GM18868 (cell line): ENCODE results near the gene SH3PXD2B.

Experiments
- ATAC-seq: cut with Tn5 transposase; IDR thresholded peaks from one replicate; pipeline ENCODE4 v1.9.1; 2021; ENCODE audit warnings: mild to moderate bottlenecking, moderate library complexity; ENCODE audit not compliant: unreplicated experiment

The SH3PXD2B gene

DNA sequence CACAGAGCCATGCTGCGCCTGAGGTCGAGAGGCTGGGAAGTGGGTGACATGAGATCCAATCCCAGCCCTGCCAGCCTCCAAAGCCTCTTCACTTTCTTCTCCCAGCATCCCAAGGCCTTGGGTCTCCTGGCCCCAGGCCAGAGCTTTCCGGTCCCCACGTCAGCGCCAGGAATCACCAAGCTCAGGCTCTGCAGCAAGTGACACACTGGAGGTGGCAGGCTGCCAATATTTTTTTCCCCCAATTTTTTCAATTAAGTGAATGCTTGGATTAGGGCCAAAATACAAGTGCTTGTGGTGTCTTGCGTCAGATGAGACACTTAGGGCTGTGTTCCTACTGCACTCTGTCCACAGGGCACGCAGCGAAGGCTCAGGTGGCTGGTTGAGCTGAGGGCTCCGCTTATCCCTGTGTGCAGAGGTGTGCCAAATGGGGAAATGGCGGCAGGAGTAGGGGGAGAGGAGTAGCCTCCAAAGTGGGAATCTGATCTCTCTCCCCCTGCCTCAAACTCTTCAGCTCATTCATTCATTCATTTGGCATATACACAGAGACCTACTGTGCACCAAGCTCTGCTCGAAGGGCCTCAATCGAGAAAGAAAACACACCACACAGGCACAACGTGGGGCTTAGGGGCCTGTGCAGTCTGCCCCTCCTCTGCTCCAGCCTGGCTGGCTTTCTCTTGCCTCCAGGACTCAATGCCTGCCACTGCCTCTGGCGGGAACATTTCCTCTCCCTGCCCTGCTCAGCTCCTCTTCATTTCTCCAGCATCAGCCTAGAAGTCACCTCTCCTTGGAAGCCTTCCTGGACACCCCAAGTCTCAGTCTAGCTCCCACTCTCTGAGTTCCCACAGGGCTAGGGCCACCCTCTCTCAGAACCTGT lies 16.6 kb downstream of the SH3PXD2B start:
- ATAC-seq: no peak

DNA sequence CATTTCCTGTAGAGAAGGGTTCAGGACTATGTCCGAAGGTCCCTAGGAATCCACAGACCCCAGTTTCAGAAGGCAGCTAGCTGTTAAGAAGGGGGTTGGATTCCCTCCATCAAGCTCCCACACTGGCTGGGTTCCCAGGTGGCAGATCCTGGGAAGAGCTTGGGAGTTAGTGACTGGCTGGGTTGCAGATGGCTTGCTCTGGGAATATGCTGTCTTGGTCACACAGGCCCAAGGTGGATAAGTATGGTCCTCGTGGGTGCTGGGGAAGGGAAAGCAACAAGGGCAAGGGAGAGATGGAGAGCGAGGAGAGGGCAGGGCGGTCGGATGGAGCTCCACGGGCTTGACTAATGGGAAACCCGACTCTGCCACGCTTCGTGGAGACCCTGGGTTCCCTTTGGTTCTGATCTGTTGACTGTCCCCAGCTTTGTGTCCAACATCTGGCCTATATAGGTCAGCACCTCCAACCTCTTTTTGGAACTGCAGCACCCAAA lies 17.4 kb downstream of the SH3PXD2B start:
- no peak for ATAC-seq

DNA sequence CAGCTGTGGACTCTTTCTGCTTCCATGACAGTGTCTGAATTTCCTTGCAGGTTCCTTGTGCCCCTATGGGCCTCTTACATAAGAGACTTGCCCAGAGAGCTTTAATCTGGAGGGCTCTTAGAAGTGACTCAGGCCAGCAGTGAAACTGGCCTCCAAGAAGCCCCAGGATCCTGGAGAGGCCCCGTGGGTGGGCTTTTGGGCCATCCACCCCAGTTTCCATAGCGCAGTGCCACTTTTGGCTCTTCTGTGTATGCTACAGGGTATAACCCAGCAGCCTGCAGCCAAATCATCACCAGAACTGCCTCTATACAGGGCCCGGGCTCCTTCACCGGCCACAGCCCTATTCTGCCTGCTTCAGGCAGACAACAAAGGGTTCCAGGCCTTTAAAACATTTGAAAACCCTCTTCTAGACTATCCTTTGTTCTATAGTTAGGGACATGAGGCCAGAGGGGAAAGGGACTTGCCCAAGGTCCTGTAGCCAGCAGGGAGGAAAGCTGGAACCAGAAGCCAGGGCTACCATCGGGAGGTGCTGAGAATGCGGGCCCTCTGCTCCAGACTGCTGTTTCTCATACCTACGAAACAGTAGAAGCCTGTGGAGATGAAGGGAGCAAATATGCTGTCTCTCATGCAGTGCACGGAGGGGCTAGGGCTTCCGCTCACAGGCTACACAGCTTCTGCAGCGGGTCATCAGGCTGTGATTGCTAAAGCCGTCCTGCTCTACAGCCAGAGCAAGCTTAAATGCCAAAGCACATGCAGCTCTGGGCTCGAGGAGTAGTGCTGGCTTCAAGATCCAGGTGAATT lies 18.0 kb downstream of the SH3PXD2B start:
- no peak for ATAC-seq

DNA sequence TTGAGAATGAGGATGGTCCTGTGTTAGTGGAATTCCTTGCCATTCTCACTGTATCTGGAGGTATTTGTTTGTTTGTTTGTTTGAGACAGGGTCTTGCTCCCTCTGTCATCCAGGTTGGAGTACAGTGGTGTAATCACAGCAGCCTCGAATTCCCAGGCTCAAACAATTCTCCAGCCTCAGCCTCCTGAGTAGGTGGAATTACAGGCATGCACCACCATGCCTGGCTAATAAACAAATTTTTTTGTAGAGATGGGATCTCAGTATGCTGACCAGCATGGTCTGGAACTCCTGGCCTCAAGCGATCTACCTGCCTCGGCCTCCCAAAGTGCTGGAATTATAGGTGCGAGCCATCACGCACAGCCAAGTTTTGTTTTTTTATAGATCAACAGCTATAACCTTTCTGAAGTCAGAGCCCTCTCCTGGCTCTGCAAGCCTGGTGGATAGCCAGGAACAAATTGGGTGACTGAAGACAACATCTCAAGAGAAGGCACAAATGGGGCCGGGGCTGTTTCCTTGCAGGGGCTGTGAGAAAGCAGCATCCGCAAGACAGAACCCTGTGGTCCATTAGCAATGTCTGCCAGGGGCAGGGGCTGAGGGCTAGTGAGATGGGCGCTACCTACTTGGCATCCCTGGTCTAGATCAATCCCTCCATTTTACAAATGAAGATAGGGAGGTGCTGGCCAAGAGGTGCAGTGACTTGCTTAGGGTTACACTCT lies 18.8 kb downstream of the SH3PXD2B start:
- no peak for ATAC-seq

DNA sequence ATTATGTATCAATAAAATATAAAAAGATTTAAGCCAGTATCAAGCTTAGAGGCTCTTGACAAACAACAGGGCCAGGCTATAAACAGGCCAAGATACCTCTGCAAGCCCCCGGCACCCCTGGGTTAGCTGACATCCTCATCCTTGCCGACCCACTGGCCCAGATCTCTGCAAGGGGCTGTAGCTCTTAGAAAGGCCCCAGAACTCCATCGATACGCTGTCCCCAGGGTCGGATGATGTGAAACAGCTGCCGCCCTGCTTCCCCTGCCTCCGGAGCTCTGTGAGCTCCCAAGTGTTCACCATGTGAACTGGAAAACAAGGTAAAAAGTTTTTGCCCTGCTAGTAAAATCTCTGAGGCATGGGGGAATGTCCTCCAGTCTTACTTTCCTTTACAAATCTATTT lies 20.1 kb downstream of the SH3PXD2B start:
- ATAC-seq: no peak

DNA sequence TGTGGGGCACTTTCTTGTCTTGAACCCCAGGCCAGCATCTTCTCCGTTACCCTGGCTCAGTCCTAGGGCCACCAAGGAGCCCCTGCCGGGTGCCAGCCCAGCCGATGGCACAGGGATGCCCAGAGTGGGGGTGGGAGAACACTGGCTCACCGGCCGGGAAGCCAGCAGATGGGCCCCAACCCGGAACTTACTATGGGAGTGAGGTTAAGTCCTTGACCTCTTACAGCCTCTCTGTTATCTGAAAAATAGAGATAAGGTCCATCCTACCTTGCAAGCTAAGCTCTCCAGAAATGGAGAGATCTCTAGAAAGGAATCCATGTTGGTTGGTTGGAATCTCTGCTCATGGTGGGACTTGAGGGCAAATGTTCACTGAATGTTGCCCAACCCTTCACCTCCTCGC lies 20.8 kb downstream of the SH3PXD2B start:
- ATAC-seq: no peak

DNA sequence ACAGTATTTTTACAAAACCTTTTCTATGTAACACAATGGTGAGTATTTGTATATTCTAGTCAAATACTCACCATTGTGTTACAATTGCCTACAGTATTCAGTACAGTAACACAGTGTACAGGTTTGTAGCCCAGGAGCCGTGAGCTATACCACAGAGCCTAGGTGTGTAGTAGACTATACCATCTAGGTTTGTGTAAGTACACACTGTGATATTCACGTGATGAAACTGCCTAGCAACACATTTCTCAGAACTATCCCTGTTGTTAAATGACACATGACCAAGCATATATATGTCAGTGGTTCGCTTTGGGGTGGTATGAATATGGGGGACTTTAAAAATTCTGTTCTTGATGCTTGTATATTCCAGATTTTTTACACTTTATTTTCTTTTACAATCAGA lies 21.3 kb downstream of the SH3PXD2B start:
- no peak for ATAC-seq

DNA sequence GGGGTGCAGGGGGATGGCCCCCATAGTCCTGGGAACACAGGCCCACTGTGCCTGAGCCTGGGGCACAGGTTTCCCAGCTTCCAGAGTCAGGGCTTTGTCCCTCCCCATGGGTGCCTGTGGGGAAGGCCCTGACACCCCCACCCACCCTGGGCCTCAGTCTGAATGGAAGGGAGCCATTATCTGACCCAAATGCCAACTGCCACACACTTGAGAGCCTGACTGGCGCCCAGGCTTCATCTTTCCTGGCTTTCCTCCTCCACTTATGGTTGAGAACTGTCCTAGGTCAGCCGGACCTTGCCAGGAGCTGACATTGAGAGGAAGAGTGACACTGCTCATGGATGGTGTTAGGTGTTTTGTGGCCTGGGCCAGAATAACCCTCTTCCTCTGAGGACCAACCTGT lies 24.0 kb downstream of the SH3PXD2B start:
- no peak for ATAC-seq

DNA sequence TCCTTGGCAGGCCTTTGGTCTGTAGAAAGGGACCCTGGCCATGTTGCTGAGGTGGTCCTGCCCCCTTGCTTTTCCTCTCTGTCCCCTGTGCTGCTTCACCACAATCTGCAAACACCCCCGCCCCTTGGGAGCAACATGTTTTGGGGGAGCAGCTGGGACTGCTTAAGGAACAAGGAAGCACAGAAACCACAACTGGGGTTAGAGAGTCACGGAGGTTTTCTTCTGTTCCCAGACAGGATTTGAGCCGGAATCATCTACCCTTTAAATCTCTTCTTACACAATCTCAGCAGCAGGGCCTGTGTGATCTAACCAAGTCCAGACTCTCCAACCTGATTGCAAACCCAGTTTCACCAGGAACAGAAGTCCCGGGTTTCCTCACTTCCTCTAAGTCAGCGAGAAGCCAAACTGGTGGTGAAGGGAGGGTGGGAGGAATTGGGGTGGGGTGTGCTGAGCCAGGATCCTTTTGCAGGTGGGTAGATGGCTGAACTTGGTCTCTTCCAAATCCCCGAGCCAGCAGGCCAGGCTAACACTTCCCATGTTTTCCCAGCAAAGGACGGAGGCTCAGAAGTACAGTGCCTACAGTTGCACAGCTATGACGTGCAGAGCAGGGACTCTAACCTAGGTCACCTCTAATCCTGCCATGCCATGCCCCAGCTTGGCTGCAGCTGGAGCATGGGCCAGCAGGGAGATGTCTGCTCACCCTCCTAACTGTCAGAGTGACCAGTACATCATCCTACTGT lies 25.0 kb downstream of the SH3PXD2B start:
- ATAC-seq: no peak

DNA sequence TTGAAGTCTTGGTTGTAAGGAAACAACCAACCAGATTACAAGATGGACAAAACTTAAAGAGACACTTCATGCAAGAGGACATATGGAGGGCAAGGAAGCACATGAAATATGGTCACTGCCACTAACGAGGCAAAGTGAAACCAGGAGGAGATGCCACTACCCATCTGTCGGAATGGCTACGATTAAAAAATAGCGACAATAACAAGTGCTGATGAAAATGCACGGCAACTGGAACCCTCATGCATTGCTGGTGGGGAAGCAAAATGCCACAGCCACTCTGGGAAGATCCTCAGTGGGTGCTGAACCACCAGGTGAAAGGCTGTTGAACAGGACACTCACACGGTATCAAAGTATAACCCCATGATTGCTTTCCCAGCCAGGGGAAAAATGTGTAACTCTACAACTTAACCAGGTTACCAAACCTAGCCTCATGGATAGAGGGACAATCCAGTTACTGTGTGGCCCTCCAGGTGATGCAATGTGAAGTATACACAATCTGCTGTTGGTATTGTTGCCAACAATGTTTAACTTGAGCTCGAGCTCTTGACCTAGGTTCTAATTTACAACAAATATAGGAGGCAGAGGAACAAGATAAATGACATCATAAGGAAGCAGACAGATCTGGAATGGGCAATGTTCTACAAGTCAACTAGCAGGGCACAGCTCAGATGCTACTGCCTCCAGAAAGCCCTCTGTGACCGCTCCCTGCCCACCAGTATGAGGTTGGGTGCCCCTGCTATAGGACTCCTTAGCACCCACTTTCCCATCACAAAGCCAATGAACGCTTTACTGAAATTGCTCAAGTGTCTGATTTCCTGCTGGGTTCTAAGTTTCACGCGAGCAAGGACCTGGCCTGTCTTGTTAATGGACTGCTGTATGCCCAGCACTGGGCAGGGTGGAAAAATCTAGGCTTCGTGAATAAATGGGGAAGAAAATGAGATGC lies 25.8 kb downstream of the SH3PXD2B start:
- no peak for ATAC-seq

DNA sequence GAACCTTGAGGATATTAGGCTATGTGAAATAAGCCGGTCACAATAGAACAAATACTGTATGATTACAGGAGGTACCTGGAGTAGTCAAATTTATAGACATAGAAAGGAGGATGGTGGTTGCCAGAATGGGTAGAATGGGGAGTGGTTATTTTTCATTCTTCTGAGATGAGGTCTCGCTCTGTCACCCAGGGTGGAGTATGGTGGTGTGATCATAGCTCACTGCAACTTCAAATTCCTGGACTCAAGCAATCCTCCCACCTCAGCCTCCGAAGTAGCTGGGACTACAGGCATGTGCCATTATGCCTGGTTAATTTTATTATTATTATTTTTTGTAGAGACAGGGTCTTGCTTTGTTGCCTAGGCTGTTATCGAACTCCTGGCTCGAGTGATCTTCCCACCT lies 27.1 kb downstream of the SH3PXD2B start:
- no peak for ATAC-seq

DNA sequence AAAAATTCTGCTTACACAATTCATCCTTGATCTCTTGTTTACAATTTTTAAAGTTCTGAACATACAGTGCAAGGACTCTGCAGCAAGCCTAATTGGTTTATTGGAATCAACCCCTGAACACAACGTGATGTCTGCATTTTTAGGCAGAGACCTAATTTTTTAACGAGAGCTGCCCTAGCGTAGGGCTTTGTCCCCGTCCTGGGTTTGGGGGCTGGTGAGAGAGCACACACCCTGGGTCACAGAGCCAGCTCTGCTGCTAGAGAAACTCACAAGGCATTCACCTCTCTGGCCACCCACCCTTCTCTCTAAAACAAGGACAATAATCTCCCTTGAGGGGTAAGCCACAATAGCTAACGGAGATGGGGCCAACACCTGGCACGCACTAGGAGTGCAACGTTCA lies 28.2 kb downstream of the SH3PXD2B start:
- no peak for ATAC-seq

DNA sequence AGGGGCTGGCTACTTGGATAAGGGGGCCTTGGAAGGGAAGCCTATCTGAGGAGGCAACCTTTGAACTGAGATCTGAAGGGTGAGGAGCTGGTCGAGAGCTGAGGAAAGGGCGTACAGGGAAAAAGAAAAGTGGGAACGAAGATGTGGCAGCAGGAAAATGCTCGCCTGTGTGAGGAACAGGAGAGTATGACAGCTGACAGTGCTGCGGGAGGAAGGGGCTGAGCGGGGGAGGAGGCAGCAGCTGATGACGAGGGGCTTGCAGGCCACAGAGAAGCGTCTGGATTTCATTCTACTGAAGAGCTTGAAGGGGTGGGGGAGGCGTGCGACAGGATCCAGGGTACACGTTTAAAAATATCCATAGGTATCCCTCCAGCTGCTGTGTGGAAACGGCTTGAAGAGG lies 28.9 kb downstream of the SH3PXD2B start:
- ATAC-seq: no peak

DNA sequence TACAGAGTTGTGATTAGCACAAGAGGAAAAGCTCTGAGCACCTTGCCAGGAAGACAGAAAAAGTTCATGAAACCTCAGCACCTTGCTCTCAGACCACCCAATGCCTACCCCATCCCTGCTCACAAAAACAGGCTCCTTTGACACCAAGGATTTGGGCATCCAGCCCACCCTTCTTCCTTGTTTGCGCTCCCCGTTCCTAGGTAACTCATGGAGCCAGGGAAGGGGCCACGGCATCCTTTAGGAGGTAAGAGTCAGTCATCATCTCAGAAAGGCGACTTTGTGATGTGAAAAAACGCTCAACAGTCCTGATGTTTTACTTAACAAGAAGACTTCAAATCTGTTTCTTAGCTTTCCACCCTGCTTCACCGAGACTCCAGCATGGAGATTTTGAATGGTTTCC lies 29.5 kb downstream of the SH3PXD2B start:
- ATAC-seq: no peak

DNA sequence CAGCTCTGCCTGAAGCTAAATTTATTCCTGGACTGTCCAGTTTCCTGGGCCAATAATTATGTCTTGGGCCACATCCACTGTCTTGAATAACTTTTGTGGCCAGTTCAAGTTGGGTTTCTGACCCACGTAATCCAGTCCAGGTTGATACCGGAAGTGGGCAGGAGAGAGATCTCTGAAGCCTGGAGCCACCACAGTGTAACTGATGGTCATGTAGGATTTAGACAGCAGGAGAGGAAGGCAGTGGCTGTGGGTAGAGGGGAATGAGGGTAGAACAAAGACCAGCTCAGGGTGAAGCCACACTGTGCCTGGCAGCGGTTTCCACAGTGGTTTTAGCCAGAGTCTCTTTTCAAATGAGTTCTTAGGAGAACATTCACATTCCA lies 30.2 kb downstream of the SH3PXD2B start:
- no peak for ATAC-seq

DNA sequence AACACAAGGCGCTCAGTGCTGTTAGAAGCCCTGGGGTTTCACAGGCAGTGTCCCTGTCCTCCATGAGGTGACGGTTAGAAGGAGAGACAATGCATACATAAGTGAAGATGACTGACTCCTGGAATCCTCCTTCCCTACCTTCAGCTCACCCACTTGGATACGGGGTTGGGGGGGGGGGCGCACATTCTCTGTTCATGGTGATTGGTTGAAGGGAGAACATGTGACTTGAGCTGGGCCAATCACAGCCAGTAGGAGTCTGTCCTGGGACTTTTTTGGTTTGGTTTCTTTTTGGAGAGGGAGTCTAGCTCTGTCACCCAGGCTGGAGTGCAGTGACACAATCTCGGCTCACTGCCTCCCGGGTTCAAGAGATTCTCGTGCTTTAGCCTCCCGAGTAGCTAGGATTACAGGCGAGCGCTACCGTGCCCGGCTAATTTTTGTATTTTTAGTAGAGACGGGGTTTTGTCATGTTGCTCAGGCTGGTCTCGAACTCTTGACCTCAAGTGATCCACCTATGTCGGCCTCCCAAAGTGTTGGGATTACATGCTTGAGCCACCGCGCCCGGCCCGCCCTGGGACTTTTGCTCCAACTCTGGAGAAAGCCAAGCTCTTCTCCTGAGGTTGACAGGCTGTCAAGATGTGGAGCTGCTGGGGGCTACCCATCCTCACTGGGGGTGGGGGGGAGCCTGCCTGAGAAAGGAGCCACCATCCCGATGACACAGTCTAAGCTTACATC lies 30.8 kb downstream of the SH3PXD2B start:
- ATAC-seq: no peak

DNA sequence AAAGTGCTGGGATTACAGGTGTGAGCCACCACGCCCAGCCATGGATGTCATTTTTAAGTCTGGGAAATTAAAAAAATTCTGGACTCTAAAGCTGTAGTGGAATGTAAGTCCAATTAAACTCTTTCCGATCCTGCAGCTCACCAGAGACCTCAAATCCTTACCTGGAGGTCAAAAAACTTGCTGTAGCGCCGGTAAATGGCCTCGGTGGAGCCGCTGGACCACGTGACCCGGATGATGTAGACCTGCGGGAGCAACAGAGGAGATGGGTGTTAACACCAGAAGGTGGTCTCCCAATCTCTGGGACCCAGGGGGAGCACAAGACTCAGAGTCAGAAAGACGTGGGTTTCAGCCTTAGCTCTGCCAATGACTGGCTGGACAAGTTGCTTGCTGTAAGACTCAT lies 32.1 kb downstream of the SH3PXD2B start:
- ATAC-seq: no peak

DNA sequence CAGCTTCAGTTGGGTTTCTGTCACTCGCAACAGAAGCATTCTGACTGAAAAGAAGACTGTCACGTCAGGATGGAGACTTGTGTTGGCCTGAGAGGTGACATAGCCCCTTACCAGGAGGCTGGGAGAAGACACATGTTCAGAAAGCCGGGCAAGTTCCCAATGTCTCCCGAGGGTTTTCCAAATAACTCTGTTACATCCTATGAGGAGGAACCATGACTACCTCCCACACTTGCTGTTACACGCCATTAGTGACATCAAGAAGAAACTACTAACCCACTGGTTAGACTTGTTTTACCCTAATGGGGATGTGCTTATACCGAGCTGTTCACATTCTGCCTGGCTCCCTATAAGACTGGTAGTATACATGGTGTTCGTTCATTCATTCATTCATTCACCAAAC lies 33.3 kb downstream of the SH3PXD2B start:
- ATAC-seq: no peak
